ENCODE results near the gene LAMB3.
"Not testable (repeated sequence)": the region's sequence is repeated elsewhere in the genome, so short reads cannot be mapped to it uniquely, and the experiment has no call there.

The LAMB3 gene

GRCh38 chr1:209652121-209652735 lies at the start of gene LAMB3:
Gene LAMB3 (minus strand): TSS chr1:209652425. CDS start chr1:209650944, 1,481 bp downstream.
- DNase-seq (ENCODE audit: low read depth in 2 of 2), result no peak

DNA sequence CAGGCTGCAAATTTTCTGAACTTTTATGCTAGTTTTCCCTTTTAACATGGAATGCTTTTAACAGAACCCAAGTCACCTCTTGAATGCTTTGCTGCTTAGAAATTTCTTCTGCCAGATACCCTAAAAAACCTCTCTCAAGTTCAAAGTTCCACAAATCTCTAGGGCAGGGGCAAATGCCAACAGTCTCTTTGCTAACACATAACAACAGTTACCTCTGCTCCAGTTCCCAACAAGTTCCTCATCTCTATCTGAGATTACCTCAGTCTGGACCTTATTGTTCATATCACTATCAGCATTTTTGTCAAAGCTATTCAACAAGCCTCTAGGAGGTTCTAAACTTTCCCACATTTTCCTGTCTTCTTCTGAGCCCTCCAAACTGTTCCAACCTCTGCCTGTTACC lies 48.5 kb upstream of the LAMB3 start:
- DNase-seq (ENCODE audit: low read depth in 2 of 2), result not testable (repeated sequence)

DNA sequence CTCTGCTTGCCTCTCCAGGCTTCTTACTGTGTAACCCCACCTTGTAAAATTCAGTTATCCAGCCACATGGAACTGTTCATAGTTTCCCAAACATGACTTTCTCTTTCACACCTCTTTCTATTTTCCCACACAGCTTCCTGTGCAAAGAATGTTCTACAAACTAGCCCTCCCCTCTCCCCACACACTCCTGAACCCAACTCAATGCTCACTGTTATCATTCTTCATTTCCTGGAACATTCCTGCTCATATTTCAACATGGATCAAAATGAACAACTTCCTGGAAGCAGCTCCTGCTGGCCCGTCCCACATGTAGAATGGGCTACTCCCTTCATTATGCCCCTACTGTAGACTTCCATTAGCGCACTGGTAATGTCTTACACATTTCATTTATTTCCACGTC lies 44.9 kb upstream of the LAMB3 start:
- DNase-seq (ENCODE audit: low read depth in 2 of 2), result no peak

DNA sequence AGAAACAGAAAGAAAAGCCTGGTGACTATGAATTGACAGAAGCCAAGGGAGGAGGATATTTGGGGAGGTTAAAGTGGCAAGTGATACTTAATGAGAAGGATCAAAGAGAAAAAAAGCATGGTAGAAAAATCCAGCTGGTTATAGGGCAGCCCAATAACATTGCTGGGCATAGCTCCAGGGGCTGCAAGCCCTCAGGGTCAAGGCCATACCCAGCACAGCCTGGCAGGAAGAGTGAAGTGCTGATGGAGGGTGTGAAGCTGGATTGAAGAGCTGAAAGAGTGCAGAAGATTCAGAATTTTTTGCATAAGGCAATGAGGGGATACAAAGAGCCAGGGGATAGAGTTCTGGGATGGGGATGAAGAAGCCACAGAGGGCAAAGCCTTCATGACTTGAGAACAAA lies 44.4 kb upstream of the LAMB3 start:
- DNase-seq (ENCODE audit: low read depth in 2 of 2), result no peak

GRCh38 chr1:209692745-209693504 lies 40.7 kb upstream of the LAMB3 start:
- DNase-seq (ENCODE audit: low read depth in 2 of 2), result peak; percentile 36 to 39

DNA sequence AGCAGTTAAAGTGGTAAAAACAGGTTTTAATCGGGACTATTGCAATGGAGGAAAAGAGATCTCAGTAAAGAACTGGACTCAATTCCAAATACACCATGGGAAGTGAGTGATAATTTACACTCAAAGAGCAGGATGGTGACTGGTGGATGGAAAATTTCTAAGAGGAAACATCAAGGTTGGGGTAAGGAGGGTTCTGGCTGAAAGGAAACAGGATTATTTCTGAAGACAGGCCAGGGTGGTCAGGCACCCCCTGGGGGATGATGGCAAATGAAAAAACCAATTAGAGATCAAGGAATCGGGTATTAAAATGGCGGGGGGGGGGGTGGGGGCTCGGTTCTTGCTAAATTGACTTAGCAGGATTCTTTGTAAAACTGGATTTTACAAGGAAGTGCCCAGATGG lies 40.1 kb upstream of the LAMB3 start:
- DNase-seq (ENCODE audit: low read depth in 2 of 2), result no peak

GRCh38 chr1:209691237-209691636 lies 39.0 kb upstream of the LAMB3 start:
- no peak for DNase-seq (ENCODE audit: low read depth in 2 of 2)

DNA sequence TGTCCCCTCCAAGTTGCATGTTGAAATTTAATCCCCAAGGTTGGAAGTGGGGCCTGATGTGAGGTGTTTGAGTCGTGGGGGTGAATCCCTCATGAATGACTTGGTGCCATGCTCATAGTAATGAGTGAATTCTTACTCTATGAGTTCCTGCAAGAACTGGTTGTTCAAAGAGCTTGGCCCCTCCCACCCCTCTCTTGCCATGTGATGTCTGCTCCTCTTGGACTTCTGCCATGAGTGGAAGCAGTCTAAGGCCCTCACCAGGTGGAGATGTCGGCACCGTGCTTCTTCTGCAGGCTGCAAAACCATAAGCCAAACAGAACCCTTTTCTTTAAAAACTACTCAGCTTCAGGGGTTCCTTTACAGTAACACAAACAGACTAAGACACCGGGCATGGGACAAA lies 37.3 kb upstream of the LAMB3 start:
- DNase-seq (ENCODE audit: low read depth in 2 of 2), result no peak

DNA sequence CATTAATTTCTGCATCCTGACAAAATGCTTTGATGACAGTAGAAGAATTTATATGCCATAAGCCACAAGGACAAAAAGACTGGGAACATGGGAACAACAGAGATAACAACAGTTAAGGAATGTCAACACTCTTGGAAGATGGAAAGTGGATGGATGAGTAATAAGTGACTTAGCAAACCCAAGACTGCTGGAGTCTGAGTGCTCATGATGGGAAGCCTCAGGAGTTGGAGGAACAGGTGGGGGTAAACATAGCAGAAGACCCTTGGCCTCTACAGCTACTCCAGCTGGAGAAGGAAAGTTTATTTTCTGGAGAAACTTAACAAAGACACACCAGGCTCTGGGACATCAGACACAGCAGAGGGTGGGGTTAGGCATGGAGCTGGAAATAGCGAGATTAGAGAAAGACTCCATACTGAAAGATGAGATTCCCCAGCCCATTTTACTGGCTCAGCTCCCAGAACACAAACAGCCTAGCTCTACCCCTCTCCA lies 36.6 kb upstream of the LAMB3 start:
- DNase-seq (ENCODE audit: low read depth in 2 of 2), result no peak

DNA sequence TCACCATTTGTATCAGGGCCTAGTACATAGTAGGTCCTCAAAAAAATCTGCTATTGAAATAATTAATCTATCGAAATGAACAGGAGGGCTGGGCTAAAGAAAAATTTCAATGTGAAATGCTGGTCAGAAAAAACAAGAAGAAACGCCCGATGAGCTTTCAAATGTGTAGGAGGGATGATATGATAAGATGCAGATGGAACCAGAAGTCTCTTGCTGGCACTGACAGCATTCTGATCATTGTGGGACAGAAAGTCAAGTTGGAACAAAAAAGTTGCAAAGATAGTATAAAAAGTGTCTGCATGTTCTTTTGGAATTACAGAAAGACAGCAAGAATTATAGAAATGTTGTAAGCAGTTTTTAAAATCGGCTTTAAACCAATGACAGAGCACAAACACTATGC lies 34.1 kb upstream of the LAMB3 start:
- DNase-seq (ENCODE audit: low read depth in 2 of 2), result no peak

DNA sequence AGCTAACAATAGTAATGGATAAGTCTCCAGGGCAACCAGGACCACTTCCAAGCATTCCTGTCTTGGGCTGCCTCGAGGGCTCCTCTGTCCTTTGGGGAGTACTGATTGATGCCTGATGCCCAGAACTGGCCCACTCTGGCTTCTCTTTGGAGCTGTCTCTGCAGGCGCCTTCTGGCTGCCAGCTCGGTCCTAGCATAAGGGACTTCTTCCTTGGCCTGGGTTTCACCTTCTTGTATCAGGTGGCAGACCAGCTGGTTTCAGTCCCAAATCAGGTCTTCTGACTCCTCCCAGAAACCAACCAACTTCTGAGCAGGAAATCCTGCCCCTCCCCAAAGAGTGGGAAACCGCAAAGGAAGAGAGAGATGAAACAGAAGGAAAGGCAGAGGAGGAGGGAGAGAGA lies 33.6 kb upstream of the LAMB3 start:
- no peak for DNase-seq (ENCODE audit: low read depth in 2 of 2)

DNA sequence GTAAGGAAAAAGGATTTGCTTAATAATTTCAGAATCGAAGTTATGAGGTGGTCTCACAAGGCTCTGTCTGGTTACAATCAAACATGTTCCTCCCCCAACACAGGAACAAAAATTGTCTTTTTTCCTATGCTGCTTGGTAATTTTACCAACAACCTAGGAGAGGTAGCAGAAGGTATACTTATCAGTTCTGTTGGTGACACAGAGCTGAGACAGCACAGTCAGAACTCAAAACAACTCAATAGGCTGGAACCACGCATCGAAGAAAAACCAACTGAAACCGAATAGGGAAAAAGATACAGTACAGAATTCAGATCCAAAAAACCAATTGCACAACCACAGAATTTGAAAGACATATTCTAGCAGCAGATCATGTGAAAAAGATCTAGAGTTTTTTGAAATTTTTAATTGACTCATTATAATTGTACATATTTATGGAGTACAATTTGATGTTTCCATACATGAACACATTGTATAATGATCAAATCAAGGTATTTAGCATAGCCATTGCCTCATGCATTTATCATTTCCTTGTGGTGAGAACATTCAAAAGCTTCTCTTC lies 26.8 kb upstream of the LAMB3 start:
- no peak for DNase-seq (ENCODE audit: low read depth in 2 of 2)

DNA sequence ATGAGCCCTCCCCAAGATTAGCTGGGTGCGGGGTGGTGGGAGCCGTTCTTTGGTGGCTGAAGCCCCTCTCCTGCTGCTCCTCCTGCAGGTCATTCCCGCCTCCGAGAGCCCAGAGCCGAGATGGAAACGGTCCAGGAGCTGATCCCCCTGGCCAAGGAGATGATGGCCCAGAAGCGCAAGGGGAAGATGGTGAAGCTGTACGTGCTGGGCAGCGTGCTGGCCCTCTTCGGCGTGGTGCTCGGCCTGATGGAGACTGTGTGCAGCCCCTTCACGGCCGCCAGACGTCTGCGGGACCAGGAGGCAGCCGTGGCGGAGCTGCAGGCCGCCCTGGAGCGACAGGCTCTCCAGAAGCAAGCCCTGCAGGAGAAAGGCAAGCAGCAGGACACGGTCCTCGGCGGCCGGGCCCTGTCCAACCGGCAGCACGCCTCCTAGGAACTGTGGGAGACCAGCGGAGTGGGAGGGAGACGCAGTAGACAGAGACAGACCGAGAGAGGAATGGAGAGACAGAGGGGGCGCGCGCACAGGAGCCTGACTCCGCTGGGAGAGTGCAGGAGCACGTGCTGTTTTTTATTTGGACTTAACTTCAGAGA lies 23.4 kb upstream of the LAMB3 start:
- DNase-seq (ENCODE audit: low read depth in 2 of 2), result no peak

DNA sequence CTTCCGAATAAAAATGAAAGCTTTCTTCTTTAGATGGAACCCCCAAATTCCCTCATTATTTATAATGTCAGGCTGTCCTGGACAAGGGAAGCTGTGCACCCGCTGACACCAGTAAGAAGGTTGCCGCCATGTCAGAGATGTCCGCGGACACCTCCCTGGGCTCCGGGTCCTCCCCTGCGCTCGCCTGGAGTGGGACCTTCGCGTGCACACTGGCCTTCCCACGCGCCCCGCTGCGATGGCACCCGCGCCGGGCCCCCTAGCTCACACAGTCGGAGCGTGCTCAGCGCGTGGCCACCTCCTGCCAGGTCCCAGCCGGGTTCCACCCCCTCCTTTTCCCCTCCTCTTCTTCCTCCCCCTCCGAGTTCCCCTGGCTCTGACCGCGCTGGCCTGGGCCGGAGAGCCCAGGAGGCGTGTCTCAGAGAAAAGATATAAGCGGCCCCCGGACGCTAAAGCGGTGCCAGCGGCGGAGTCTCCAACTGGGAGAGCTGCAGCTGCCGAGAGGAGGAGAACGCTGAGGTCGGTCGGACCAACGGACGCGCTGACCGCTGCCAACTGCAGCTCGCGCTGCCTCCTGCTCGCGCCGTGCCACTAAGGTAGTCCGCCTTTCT lies 22.8 kb upstream of the LAMB3 start, which contains the start of gene G0S2:
Gene G0S2, plus strand, starts transcription at position 456 of the 608 bp plus-strand sequence. CDS start 273 bp downstream, outside the sequence.
- DNase-seq (ENCODE audit: low read depth in 2 of 2), result peak in 1 of 2 donors; percentile 32

GRCh38 chr1:209673631-209674417 lies 21.6 kb upstream of the LAMB3 start:
- no peak for DNase-seq (ENCODE audit: low read depth in 2 of 2)

DNA sequence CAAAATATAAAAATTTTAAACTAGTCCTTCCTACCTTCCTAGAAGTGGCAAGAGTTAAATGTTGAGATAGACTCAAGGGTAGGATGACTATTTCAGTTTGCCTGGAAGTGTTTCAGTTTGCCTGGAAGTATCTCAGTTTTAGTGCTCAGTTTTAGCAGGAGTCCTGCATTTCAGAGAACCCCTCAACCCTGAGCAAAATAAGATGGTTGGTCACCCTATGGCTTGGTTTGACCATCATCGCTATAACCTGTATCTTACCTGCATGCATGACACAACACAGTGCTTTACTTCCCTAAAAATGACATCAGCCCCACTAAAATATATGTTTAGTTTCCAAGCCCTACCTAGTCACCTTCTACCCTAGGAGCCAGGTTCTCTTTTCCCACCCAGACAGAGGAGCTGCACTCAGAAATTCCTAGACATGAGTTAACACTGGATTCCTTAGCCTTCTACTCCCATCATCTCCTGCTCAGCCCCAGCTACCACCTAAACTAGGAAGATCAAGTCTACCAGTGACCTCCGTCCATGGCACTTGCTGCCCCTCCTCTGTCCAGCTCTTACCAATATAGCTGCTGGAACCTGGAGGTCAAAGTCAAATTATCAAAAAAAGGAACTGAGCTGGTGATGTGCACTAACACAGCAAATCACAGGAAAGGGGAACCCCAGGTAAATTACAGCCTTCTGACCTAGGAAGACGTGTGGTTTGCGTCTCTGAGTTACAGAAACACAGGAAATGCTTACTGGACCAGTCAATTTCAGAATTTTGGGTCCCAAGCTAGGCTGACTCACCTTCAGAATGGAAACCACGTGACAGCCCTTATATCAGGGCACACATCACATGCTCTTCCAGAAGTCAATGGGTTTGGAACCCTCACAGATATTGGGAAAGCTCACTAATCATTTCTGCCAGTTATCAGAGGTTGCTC lies 20.7 kb upstream of the LAMB3 start:
- no peak for DNase-seq (ENCODE audit: low read depth in 2 of 2)

GRCh38 chr1:209670441-209671082 lies 18.3 kb upstream of the LAMB3 start:
- no peak for DNase-seq (ENCODE audit: low read depth in 2 of 2)

- no peak for DNase-seq (ENCODE audit: low read depth in 2 of 2)
Measured at GRCh38 chr1:209667708-209668107, 15.5 kb upstream of the LAMB3 start.

GRCh38 chr1:209667103-209667502 lies 14.9 kb upstream of the LAMB3 start:
- DNase-seq (ENCODE audit: low read depth in 2 of 2), result no peak

- no peak for DNase-seq (ENCODE audit: low read depth in 2 of 2)
Measured at GRCh38 chr1:209662879-209663327, 10.7 kb upstream of the LAMB3 start.

All from stimulated activated CD8-positive, alpha-beta memory T cell treated with anti-CD3 and anti-CD28 coated beads, Interleukin-7, amount 100 ng/mL, for 4 hours (primary cell).